HEK293 (cell line): ENCODE measurements around the gene AGXT.

Experiments used
- CTCF ChIA-PET: fragments of 350-600 bp; formaldehyde crosslinking; extraction: SDS; loops from one replicate; lab custom pipeline; 2021; ENCODE audit warnings: antibody characterized with exemption; lab: Yijun Ruan, JAX
- POLR2A ChIA-PET: fragments of 300-600 bp; formaldehyde crosslinking; extraction: SDS; loops from one replicate; lab custom pipeline; 2020; ENCODE audit warnings: antibody characterized with exemption, inconsistent platforms; lab: Yijun Ruan, JAX
- H3K27ac ChIP-seq: fragments of 200-500 bp; sonication (Bioruptor generic); 2 replicates; pipeline ENCODE4 v1.5.1; 2014; ENCODE audit warnings: low read depth, low read length, control low read depth, inconsistent platforms; ENCODE audit errors: extremely low read depth
- H3K36me3 ChIP-seq, 2 experiments: fragments of 200-500 bp in 1 of 2; sonication (Bioruptor generic) in 1 of 2; 1 replicate in 1 of 2; 2 replicates in 1 of 2; pipeline ENCODE4 v1.5.1; 2014 to 2017; ENCODE audit warnings: inconsistent platforms in 2 of 2, low read length in 2 of 2; ENCODE audit not compliant: control insufficient read depth in 2 of 2, insufficient read depth in 1 of 2
- H3K4me1 ChIP-seq: fragments of 200-500 bp; sonication (Bioruptor generic); 2 replicates; pipeline ENCODE4 v1.5.1; 2014; ENCODE audit warnings: mild to moderate bottlenecking, low read length, inconsistent platforms; ENCODE audit not compliant: control insufficient read depth, insufficient read depth
- H3K4me3 ChIP-seq: 2 replicates; pipeline ENCODE4 v1.5.1; 2011; ENCODE audit warnings: low read depth, mild to moderate bottlenecking, control low read depth, low read length, moderate library complexity
- H3K9me3 ChIP-seq: fragments of 200-500 bp; sonication (Bioruptor generic); 2 replicates; pipeline ENCODE4 v1.5.1; 2014; ENCODE audit warnings: low read depth, low read length, inconsistent platforms; ENCODE audit not compliant: control insufficient read depth, insufficient read depth
- GLIS2 ChIP-seq: fragments of 450-650 bp; formaldehyde crosslinking; IDR thresholded peaks from 2 replicates; pipeline ENCODE4 v1.5.1; 2016; ENCODE audit warnings: missing biosample characterization, missing genetic modification characterization
- KLF7 ChIP-seq: fragments of 450-650 bp; formaldehyde crosslinking; IDR thresholded peaks from 2 replicates; pipeline ENCODE4 v1.5.1; 2016; ENCODE audit warnings: missing biosample characterization, missing genetic modification characterization, borderline replicate concordance
- PRDM6 ChIP-seq: fragments of 450-650 bp; formaldehyde crosslinking; IDR thresholded peaks from 2 replicates; pipeline ENCODE4 v1.5.1; 2017; ENCODE audit warnings: missing biosample characterization, missing genetic modification characterization
- SALL2 ChIP-seq: fragments of 450-650 bp; formaldehyde crosslinking; IDR thresholded peaks from 2 replicates; pipeline ENCODE4 v1.5.0; 2017; ENCODE audit warnings: missing biosample characterization, mild to moderate bottlenecking, missing genetic modification characterization, borderline replicate concordance
- SCRT2 ChIP-seq: fragments of 450-650 bp; formaldehyde crosslinking; IDR thresholded peaks from 2 replicates; pipeline ENCODE4 v1.5.1; 2016; ENCODE audit warnings: missing biosample characterization, missing genetic modification characterization
- SP2 ChIP-seq: fragments of 450-650 bp; formaldehyde crosslinking; IDR thresholded peaks from 2 replicates; pipeline ENCODE4 v1.5.1; 2016; ENCODE audit warnings: missing biosample characterization, missing genetic modification characterization
- ZIC2 ChIP-seq: fragments of 450-650 bp; formaldehyde crosslinking; IDR thresholded peaks from 2 replicates; pipeline ENCODE4 v1.5.1; 2016; ENCODE audit warnings: missing biosample characterization, missing genetic modification characterization
- ZNF133 ChIP-seq: fragments of 450-650 bp; formaldehyde crosslinking; IDR thresholded peaks from 2 replicates; pipeline ENCODE4 v1.5.1; 2016; ENCODE audit warnings: missing biosample characterization, missing genetic modification characterization
- ZNF155 ChIP-seq: fragments of 450-650 bp; formaldehyde crosslinking; IDR thresholded peaks from 2 replicates; pipeline ENCODE4 v1.5.1; 2016; ENCODE audit warnings: missing biosample characterization, missing genetic modification characterization
- ZNF2 ChIP-seq: fragments of 450-650 bp; formaldehyde crosslinking; IDR thresholded peaks from 2 replicates; pipeline ENCODE4 v1.5.1; 2016; ENCODE audit warnings: missing biosample characterization, missing genetic modification characterization
- ZNF433 ChIP-seq: fragments of 450-650 bp; formaldehyde crosslinking; IDR thresholded peaks from 2 replicates; pipeline ENCODE4 v1.5.1; 2016; ENCODE audit warnings: missing biosample characterization, missing genetic modification characterization, low read depth
- ZNF561 ChIP-seq: fragments of 450-650 bp; IDR thresholded peaks from 2 replicates; pipeline ENCODE4 v1.5.1; 2018; ENCODE audit warnings: missing biosample characterization, missing genetic modification characterization, borderline replicate concordance
- ZNF645 ChIP-seq: fragments of 450-650 bp; formaldehyde crosslinking; IDR thresholded peaks from 2 replicates; pipeline ENCODE4; 2016; ENCODE audit warnings: missing biosample characterization, missing genetic modification characterization
- ZNF777 ChIP-seq: fragments of 450-650 bp; formaldehyde crosslinking; IDR thresholded peaks from 2 replicates; pipeline ENCODE4 v1.5.1; 2017; ENCODE audit warnings: missing biosample characterization, missing genetic modification characterization, borderline replicate concordance
- ZSCAN4 ChIP-seq: fragments of 450-650 bp; formaldehyde crosslinking; IDR thresholded peaks from 2 replicates; pipeline ENCODE4 v1.5.1; 2017; ENCODE audit warnings: missing biosample characterization, missing genetic modification characterization

AGXT gene

GRCh38 chr2:240918258-240919091 is 49.9 kb downstream of the AGXT start:
- POLR2A ChIA-PET: no interaction called here
- CTCF ChIA-PET: no interaction called here
- H3K9me3 ChIP-seq: no peaks in the 10 kb centered on the region
- H3K4me1 ChIP-seq: 0 out of 2 replicates have a peak, but pooled peaks cover 2% of the 10 kb centered on the region
- TF ChIP-seq ZNF777 (tag by site-specific recombination): no peak
- TF ChIP-seq ZSCAN4 (tag by site-specific recombination): no peak
- TF ChIP-seq KLF7 (tag by site-specific recombination): no peak
- TF ChIP-seq ZNF645 (tag by site-specific recombination): no peak
- no peak for TF ChIP-seq ZNF133 (tag by site-specific recombination)
- no peak for TF ChIP-seq ZNF2
- no peak for TF ChIP-seq ZNF561 (tag by site-specific recombination)
- no peak for TF ChIP-seq SALL2 (tag by site-specific recombination)
- TF ChIP-seq PRDM6 (tag by site-specific recombination): no peak
- H3K27ac ChIP-seq: no peak overlapping the region
- H3K36me3 ChIP-seq: no peaks in the 10 kb centered on the region
- no peak overlapping the region for H3K4me3 ChIP-seq

DNA sequence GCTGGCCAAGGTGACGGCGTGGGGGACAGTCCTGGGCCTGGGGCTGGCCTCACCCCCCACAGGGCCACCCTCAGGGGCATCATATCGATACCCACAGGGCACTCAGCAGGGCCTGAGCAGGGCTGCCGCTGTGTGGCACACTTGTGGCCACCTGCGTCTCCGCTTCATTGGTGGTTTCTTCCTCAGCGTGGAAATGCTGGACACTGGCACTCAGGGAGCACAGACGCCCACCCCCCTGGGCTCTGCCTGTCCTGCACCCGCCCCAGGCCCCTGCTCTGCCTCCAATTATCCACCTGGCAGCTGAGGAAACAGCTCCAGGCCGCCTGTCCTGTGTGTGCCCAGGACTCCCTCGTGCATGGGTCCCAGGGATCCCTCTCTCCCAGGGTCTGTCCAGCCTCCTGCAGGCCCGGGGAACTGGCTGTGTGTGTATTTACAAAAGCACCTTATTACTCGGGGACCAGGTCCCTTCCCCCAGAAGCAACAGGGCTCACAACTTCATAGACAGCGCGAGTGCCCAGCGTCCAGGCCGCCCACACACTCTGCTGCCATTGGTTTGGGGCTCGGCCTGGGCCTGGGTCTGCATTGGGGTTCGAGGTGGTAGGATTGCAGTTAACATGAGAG is 50.6 kb downstream of the AGXT start:
- ChIA-PET POLR2A (no interaction called here), CTCF (no interaction called here)
- Histone ChIP-seq H3K36me3 (no peaks in the 10 kb centered on the region), H3K4me1 (0 out of 2 replicates have a peak, but pooled peaks cover 2% of the 10 kb centered on the region), H3K27ac (no peak overlapping the region), H3K4me3 (no peak overlapping the region), H3K9me3 (no peaks in the 10 kb centered on the region)
- TF ChIP-seq ZIC2 (tag by site-specific recombination) (peak; percentile 37), SP2 (no peak), SCRT2 (tag by site-specific recombination) (no peak), GLIS2 (tag by site-specific recombination) (peak; percentile 26; the same call in 1 of the 2 replicates)

- Histone ChIP-seq H3K4me1 (0 out of 2 replicates have a peak, but pooled peaks cover 2% of the 10 kb centered on the region), H3K27ac (no peak overlapping the region), H3K9me3 (no peaks in the 10 kb centered on the region), H3K36me3 (no peaks in the 10 kb centered on the region), H3K4me3 (no peak overlapping the region)
- TF ChIP-seq ZNF155 (tag by site-specific recombination) (no peak), ZNF433 (tag by site-specific recombination) (no peak)
- ChIA-PET POLR2A (no interaction called here), CTCF (interaction anchor here (0.6 kb wide), 1 partner anchor 134 kb away, joined by 4 read pairs; no protein-coding TSS in a partner anchor)
Measured at GRCh38 chr2:240919786-240920782, 51.5 kb downstream of the AGXT start.
